ENCODE results near the gene NPC2.

Gene NPC2

DNA sequence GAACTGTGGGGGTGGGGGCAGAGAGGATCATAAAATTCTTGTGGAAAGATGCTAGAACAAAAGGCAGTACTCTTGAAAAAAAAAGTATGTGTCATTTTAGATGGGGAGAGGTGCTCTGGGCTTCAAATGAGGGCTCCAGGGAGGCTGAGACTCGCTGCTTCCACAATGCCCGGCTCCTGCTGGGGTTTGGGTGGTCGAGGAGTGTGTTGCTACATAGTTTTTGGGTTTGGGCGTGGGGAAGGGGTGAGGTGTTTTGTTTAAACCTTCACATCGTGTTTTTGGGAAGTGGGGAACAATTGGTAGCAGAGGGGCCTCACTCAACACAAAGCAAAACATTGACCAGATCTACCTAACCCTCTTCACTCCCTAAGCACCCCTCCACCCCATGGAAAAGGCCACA is 8.6 kb upstream of the NPC2 start:
- no peak for DNase-seq

DNA sequence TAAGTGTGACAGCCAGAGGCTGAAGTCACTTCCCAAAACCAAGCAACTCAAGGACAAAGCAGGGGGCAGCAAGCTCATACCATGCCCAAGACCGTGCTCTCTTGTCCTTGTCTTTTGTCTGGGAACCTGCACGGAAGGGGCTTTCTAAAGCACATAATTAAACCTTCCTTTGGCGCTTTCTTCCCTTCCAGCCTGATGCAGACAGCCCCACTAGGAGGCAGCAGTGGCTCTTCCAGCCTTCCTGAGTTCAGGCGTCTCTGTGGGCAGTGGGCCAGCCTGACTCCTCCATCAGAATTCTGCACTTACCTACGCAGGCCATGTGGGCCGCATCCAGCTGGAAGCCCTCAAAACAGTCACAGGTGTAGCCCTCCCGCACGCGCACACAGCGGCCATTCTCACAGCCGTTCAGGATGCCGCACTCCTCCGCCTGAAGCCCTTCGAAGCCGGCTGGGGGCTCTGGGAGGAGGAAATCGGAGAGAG is 8.1 kb upstream of the NPC2 start:
- peak; percentile 47 for DNase-seq

DNA sequence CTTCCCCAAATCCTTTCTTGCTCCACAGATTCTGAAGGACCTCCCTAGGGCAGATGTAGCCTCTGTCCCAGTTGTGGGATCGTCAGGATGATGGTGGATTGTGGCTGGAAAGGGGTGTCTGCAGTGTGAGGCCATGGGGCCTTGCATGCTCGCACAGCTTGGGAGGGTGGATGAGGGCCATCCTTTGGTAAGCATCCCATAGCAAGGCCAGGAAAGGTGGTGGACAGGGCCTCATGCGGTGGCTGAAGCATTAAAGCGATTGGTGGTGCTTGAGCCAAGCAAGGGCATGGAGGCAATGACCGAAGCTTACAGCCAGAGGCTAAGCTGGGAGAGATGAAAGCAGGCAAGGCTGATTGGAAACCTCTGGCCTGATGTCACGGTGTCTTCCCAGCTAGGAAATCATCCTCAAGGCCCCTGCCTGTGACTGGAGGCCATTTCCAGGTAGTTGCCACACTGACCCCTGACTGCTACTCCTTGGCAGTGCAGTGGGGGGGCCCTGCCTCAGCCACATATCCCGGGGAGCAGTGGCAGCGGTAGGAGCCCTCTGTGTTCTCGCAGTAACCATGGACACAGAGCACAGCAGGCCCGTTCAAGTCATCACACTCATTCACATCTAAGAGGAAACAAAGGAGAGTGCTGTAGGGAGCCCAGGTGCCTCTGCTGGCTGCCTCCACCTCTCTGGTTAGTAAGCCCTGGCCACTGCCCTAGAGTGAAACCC is 7.5 kb upstream of the NPC2 start:
- DNase-seq, result no peak

DNA sequence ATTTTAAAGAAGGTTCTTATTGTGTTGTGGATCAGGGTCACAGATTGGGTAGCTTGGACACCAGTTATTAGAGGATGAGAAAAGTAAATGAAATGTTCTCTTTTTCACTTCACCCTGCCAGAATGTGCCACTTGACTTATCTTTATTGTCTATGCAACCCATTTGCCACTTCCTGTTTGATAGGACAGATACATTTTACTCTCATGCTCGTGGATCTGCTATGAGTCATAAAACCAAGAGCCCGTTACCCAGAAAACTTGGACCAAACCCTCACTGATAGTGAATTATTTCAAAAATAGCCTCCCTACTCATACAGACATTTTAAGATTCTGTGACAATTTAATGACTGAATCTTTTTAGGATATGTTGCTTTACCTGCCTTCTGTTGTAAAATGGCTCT is 2.3 kb upstream of the NPC2 start:
- no peak for DNase-seq

DNA sequence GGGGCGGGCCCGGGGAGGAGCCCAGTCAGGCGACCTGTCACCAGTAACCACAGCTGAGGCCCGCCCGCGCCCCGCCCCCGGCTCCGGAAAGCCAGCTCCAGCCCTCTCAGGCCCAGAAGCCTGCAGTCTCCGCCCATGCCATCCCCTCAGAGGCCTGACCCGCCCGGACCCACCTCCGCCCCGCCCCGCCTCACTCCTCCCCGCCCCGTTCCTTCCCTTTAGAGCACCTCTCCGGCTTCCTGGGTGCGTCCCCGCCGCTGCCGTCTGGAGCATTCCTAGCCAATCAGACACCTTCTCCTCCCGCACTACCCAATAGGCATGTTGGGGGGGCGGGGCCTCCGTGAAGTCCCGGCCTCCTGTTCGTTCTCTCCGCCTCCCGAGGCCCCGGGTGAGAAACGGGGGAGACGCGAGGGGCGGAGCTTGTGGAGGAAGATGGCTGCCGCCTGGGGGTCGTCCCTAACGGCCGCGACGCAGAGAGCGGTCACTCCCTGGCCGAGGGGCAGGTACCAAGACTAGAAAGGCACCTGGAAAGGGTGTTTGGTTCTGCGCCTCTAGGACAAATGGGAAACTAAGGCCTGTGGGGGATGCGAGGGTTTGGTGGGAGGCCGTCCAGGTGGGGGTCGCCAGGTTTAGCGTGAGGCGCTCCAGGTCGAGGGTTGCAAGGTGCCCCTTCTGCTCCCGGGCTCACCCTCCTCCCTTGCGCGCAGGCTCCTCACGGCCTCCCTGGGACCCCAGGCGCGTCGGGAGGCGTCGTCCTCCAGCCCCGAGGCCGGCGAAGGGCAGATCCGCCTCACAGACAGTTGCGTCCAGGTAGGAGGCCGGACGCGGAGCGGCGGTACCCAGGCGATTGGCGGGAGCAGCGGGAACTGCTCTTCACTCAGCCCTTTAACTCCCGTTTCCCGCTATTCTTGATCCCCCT is 497 bp upstream of the NPC2 start, which contains the start of gene ISCA2:
Gene ISCA2, plus strand, starts transcription at position 423 of the 919 bp plus-strand sequence. Its CDS starts 10 bp downstream, at position 433.
- peak; percentile 99 for DNase-seq

DNA sequence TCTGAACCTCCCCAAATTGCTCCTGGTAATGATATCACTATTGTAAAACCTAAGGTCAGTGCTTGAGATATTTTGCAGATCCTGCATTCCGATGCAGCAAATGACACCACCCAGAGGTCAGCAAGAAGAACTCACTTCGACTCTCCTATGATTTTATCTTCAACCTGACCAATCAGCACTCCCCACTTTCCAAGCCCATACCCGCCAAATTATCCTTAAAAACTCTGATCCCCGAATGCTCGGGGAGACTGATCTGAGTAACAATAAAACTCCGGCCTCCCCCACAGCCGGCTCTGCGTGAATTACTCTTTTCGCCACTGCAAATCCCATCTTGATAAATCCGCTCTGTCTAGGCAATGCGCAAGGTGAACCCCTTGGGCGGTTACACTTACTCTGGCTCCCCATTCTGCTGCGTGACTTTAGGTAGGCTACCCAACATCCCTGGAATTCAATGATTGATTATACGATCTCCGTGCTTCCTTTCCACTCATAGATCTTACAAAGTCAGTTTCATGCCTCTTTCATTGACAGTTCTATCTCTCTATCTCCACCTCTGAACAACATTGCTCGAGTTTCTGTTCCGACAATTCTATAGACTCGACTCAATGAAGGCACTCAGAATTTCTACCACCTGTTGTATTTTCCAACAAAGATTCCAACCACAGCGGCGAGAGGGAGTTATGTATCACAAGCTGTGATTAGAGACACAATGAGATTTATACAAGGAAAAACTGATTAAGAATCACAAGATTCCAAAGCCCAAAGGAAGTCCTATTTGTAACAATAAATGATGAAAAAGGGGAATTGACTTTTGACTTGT is 939 bp downstream of the NPC2 start:
- no peak for DNase-seq

DNA sequence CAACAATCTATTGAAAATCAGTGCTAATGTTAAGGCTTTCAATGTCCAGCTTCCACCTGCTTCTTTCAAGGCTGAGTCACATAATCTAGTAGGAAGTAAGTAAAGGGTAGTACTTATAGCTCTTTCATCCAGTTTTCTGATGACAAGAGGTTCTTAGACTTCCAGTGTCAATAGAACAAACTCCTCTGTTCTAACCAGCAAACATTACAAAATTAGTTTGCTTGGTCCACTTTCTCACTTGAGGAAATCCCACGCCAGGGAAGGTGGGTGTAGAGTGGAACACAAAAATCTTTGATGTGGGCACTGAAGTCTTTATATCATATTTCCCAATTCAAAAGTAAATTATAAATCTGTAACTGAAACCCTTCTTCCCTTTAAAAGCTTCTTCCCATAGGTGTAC is 2.6 kb downstream of the NPC2 start:
- no peak for DNase-seq

DNA sequence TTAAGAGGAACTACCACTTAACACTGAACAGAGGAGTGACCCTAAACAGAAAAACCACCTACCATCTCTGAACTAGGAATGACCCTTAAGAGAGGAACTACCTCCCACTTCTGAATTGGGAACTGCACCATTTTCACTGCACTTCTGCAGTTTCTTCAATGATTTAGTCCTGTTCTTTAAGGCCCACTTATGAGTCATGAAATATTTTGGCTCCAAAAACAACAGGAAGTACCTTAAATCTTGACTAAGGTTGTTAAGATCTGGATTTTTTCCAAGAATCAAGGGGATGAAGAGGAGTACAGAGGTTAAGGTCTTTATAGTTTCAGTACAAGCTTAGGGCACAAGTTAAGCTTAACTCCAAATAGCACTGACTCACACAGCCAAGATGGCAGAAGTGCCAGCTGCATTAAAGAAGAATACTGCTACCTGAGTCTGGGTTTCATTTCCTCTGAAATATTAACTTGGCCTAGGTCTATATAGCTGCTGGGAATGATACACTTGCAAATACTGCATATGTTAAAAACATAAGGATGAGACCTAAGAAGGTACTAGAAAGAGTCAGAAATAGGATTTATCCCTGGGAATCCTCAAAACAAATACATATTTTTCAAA is 4.2 kb downstream of the NPC2 start:
- no peak for DNase-seq

DNA sequence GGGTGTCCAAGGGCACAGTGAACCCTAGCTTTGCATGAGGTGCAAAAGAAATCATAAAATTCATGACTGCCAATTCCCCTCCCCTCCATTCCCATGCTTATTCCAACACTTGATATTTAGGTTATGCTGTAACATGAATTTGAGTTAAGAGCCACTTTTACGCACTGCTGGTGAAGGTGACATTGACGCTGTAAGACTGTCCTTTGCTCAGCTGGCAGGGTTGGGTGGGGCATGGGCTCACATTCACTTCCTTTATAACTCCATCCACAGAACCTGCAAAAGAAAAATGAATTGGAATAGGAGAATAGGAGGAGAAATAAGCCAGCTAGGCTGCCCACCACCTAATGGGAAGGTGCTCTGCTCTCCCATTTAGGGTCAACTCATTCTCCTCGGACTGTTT is 6.9 kb downstream of the NPC2 start:
- no peak for DNase-seq

DNA sequence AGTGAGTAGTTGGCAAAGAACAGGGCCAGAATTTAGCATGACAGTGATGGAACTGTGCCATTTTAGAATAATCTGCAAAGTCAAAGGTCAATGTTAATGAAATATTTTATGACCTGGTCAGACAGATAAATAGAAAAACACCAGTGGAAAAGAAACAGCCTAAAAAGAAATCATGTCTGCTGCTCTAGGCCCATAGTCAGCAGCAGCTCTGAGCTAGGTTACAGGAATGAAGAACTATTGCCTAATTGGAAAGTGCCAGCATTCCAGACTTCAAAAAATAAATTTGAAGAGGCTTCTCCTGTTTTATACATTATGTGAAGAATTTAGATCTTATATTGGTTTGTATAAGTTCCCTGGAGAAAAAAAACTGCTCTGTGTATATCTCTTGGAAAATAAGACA is 9.8 kb downstream of the NPC2 start:
- no peak for DNase-seq

DNA sequence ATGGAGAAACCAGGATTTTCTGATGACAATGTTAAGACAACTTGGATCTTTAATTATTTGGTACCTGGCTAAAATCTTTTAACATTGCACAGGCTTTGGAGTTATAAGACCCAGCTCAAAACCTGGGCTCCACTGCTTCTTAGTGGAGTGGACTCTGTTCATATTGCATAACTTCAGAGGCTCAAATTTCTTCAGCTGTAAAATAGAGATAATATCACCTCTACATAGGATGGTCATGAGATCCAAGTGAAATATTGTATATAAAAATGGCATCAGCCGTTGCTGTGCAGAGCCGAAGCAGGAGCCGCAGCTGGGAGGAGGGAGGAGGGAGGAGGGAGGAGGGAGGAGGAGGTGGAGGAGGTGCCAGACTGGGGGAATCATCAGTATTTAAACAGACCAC is 10.5 kb downstream of the NPC2 start:
- DNase-seq, result no peak

DNA sequence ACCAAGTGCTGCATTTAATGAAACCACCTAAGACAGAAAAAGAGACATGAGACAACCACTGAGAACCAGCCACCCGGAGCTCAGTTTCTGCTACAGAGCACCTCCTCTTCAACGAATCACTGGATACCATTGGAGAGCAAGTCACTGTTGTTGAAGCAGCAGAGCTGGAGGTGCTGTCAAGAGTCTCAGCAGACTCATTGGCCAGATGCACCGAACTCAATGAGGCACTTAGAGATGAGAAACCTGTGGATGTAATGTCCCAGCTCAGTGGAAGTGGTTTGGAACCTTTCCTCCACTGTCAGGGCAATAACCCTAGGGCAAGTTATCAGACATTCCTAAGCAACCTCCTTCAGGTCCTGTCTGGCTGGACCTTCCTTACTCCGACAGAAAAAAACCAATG is 13.1 kb downstream of the NPC2 start:
- no peak for DNase-seq

DNA sequence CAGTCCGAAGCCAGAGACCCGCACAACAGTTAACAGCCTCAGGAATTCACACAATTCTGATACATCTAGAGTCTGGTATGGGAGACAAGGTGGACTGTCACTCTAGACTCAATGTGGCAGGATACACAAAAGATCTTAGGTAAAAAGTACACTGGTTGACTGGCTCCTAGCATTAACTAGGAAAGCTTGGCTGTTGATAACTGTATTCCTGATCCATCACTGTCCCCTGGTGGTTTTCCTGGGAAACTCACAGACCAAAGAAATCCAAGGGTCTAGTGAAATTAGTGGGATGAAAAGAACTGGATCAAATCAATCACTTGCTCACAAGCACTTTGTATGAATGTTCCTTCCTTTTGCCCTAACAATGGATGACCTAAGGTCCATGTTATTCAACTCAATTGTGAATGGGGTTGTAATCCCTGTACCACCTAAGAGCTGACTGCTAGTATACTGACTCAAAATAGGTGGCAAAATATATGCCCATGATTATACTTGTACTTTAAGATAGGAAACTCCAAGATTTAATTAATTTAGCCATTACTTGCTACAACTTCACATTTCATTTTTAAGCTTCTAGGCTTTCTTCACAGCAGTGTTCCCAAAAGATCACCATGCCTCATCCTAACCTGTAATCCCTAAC is 14.0 kb downstream of the NPC2 start:
- DNase-seq, result no peak

DNA sequence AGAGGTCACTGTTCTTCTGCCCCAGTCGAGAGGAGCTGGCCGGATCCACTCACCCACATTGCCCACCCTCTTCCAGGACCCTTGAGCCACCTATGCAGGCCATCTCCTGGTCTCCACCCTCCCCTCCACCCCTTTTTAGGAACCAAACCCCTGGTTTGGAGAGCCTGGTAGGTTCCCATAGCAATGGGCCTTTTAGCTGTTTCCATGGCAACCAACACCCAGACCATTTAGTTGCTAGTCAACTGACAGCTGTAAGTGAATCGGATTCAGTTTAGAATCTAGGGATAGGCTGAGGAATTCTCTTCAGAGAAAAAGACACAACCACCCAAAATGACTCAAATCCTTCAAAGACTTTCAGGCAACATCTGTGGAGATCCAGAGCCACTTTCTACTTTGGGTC is 16.5 kb downstream of the NPC2 start:
- no peak for DNase-seq

DNA sequence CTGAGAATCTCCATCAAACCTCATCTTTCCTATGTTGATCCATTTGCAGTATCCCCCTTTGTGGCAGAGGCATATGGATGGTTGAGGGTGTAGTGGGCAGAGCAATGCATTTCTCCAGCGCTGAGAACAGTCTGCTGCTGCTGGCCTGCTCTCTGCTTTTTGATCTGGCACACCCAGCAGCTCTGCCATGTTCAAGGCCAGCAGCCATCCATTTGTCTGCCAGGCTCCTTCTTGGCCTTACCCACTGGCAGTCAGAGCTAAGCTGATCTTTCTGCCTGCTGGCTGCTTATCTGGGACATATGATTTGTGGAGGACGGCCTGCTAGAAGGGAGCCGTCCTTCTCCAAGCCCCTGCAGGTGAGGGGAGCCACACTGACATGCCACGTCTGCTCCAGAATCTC is 17.0 kb downstream of the NPC2 start:
- no peak for DNase-seq

DNA sequence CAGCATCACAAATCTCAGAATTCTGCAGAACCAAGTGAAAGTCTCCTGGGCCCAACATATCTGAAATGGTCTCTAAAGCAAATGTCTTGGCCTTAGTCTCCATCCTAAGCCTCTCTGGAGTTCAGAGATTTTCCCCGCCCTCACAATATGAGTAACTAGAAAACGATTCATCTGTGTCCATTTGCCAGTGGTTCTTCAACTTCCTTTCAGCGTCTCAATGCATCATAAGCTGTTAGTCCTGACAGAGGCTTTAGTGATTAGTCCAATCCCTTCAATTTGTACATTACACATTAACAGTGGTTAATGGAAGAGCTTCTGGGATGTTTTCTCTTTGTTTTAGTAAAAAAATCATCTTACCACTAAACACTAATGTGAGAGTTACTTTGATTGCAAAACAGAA is 17.4 kb downstream of the NPC2 start:
- DNase-seq, result no peak

DNA sequence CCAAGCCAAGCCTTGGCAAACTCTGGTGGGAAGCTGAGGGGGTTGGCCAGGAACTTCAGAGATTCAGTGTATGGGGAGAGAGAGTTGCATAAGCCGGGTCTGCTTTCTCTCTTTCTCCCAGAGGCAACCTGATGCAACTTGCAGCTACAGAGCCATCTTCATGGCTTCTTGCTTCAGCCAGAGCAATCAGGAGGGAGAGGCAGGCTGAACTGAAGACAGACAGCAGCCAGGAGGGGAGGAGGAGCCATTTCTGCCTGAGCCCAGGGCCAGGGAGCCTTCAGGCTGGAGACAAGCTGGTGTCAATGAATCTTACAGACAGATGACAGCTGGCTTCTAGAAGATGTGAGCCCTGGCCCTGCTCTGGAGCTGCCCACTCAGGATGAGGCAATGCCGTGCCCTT is 18.7 kb downstream of the NPC2 start:
- DNase-seq, result no peak

DNA sequence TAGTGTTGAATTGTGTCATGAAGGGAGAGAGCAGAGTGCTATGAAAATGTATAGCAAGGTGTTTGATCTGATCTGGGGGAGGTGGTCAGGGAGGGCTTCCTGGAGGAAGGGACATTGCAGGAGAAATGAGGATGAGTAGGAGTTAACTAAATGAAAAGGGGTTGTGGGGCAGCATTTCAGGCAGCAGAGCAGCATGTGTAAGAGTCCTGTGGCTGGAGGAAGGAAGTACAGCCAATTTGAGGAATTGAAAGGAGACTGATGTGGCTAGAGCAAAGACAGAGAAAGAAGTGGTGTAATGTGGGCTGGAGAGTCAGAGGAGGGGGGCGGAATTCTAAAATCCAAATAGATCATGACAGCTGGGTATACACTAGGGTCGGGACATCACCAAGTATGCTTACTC is 20.5 kb downstream of the NPC2 start:
- DNase-seq, result no peak

DNA sequence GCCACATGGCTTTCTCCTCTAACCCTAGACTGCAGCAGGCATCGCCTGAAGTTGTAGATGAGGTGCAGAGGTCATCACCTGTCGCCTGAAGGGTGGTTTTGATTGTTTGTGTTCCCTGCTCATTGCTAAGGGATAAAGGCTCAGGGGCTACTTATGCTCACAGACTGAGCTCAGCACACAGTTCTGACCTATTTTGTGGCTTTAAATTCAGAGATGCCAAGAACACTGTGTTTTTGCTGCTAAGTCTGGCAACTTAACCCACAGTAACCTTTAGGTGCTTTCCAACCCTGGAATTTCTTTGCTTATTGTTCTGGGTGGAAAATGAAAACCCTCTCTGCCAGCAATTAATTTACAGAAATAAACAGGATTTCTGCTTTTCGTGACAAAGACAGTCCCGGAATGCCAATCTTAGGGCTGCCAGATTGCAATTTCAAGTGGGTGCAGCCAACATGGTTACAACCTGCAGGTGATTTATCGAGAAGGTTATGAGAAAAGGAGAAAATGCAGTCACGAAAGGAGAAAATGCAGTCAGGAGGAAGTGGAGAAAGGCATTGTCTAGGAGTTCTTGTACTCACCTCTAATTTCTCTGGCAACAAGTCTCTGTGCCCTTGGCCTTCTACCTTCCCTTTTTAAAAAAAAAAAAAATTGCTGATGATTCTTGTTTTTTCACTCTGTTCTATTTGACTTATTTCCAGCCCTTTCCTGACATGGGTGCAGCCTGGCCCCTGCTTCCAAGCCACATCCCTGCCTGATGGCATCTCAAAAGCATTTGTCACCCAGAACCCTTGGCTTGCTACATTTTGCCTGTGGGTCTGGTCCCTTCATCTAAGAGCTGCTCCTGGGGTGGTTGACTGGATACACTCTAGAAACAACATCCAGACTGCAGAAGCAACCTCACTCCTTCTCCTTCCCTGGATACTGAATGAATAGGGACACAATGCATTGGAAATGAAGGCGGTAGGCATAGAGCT is 23.3 kb downstream of the NPC2 start:
- no peak for DNase-seq

DNA sequence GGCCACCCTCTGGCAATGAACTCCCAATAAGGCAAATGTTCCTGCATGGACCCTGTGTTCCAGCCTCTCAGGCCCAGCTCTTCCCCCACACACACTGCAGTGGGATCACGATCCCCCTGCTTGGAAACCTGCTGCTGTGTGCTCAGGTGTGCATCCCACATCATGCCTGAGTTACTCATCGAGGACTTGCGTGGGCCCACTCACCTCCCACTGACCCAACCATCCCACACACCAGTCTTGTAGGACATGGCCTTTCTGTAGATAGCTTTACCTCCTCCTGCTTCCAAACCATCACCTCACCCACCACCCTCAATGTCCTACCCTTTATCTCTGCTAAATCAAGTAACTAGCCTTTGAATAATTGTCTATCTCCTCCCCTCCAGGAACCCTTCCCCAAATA is 24.6 kb downstream of the NPC2 start:
- no peak for DNase-seq

DNA sequence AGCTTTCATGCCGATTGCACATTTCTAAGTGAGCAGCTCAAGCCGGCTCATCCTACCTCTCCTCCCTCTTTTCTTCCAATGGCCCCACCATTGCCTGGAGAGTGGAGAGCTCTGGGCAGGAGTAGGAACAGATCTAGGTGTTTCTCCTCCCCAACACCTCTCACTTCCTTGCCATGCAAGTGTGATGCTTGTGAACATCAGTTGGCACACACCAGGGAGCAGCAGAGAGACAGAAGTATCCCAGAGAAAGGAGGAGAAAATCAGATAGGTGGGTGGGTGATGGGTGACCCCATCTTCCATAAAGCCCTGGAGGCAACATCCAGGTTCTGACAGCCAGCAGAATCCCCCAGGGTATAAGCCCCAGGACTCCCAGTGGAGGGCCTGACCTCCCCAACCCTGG is 27.8 kb downstream of the NPC2 start:
- no peak for DNase-seq

All from NCI-H2029 (cell line).